HEK293T (cell line): ENCODE data around the gene NONO.

ENCODE experiments used
- BHLHE40 ChIP-seq: fragments of 450-650 bp; IDR thresholded peaks from 2 replicates; pipeline ENCODE4 v1.6.1; 2016; ENCODE audit warnings: mild to moderate bottlenecking, moderate library complexity, borderline replicate concordance
- ELF4 ChIP-seq: fragments of 450-650 bp; IDR thresholded peaks from 2 replicates; pipeline ENCODE4 v1.6.1; 2017; ENCODE audit warnings: antibody characterized with exemption
- FOXM1 ChIP-seq: fragments of 450-650 bp; IDR thresholded peaks from 2 replicates; pipeline ENCODE4 v1.6.1; 2017; ENCODE audit warnings: mild to moderate bottlenecking, borderline replicate concordance
- HDGF ChIP-seq: fragments of 450-650 bp; IDR thresholded peaks from 2 replicates; pipeline ENCODE4 v1.6.1; 2017; ENCODE audit warnings: antibody characterized with exemption, borderline replicate concordance
- L3MBTL2 ChIP-seq: fragments of 450-650 bp; conservative IDR thresholded peaks from 2 replicates; pipeline ENCODE4 v1.6.1; 2016; ENCODE audit warnings: mild to moderate bottlenecking
- LEF1 ChIP-seq: fragments of 450-650 bp; IDR thresholded peaks from 2 replicates; pipeline ENCODE4 v1.6.1; 2017; ENCODE audit warnings: mild to moderate bottlenecking, borderline replicate concordance
- SP1 ChIP-seq: fragments of 450-650 bp; IDR thresholded peaks from 2 replicates; pipeline ENCODE4 v1.6.1; 2017
- ZNF384 ChIP-seq: fragments of 450-650 bp; IDR thresholded peaks from 2 replicates; pipeline ENCODE4 v1.6.1; 2016

DNA sequence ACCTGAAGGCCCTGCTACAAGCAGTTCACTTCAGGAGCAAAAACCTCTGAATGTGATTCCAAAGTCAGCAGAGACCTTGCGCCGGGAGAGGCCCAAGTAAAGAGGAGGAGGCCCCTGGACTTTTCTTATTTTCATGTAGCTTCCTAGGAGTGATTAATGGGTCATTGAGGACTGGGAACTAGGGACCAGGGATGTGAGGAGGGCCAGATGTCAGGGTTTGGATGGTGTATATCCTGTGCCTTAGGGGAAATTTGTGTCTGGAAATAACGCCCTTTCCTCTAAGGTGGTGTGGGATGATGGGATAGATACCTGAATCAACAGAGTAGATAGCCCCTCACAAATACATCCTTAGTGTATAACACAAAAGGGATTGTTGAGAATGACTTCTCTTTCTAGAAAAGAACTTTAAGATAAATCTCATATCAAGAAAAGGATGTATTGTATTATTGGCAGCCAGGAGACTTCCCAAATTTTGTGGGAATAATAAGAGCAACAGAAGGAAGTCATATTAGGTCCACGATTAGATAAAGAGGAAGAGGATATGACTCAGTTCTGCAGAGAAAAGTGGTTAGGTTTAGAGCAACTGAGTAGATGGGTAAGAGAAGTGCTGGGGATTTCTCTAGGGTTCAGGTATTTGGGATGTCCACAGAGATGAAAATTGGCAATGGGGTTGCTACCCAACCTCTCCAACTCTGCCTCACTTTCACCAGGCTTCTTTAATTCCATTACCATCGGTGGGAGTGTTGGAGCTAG, 19.2 kb downstream of the NONO start:
- TF ChIP-seq SP1, result no peak
- no peak for TF ChIP-seq BHLHE40
- no peak for TF ChIP-seq ELF4
- no peak for TF ChIP-seq LEF1
- TF ChIP-seq HDGF, result no peak
- no peak for TF ChIP-seq FOXM1
- TF ChIP-seq L3MBTL2, result no peak
- no peak for TF ChIP-seq ZNF384
